ENCODE results near the gene OOSP4A. TPM values are rescaled to one million over a fixed set of nuclear protein-coding genes. Genes with fewer than 3 reads are reported as not detected.

OOSP4A gene
- total and polyA plus RNA-seq, 2 of the 13 experiments (the other 11 are each of a cell fraction or from before 2014, with no cell fraction given): not detected

GRCh38 chr11:59962107-59962482 lies 1.7 kb upstream of the OOSP4A start:
- FAIRE-seq (no peak), ATAC-seq (peak; percentile 64), DNase-seq (ENCODE audit: low spot score) (no peak)
- Histone ChIP-seq H3K27me3 (ENCODE audit: control insufficient read depth in 1 of 2, insufficient read depth in 2 of 2, low read length in 2 of 2) (no peaks in the 10 kb centered on the region; a peak in 1 of 5 replicates), H3K4me2 (ENCODE audit: low read depth, low read length) (no peak overlapping the region), H4K20me1 (ENCODE audit: insufficient read depth, low read length) (no peaks in the 10 kb centered on the region), H3K4me3 (replicated peaks in 1 of 3; ENCODE audit: insufficient read depth in 1 of 3, low read depth in 2 of 3, low read length in 3 of 3) (no peak overlapping the region), H3K79me2 (ENCODE audit: insufficient read depth, low read length) (no peaks in the 10 kb centered on the region), H2AFZ (ENCODE audit: low read length) (no peak overlapping the region), H3K9me3 (ENCODE audit: low read length) (no peaks in the 10 kb centered on the region), H3K4me1 (ENCODE audit: insufficient read depth, low read length) (peaks cover 25% of the 10 kb centered on the region), H3K9ac (ENCODE audit: insufficient read depth, low read depth, low read length) (no peak overlapping the region), H3K27ac (ENCODE audit: extremely low read length, insufficient read depth, low read length) (peak overlapping the region; percentile 33), H3K36me3 (replicated peaks in 1 of 2; ENCODE audit: control insufficient read depth in 1 of 2, insufficient read depth in 2 of 2, low read length in 2 of 2) (no peaks in the 10 kb centered on the region)
- intact Hi-C loops (cut with micrococcal nuclease; ENCODE audit: unreplicated experiment): no loop called here
- WGBS (ENCODE audit: low lambda C conversion rate): 43% methylated on average over 2 of the region's 2 CpGs
- TF ChIP-seq ZNF737 (CRISPR knock-in tag; IDR thresholded peaks at IDR 0.05; ENCODE audit: borderline replicate concordance) (no peak), YY1 (IDR thresholded peaks at IDR 0.05; ENCODE audit: insufficient read depth, insufficient replicate concordance, low read depth, low read length) (no peak), HCFC1 (IDR thresholded peaks at IDR 0.05; ENCODE audit: low read depth, low read length) (no peak), ZNF136 (CRISPR knock-in tag; IDR thresholded peaks at IDR 0.05; ENCODE audit: low read depth) (no peak), NFIB (CRISPR knock-in tag; IDR thresholded peaks at IDR 0.05; ENCODE audit: borderline replicate concordance) (no peak), ZNF7 (CRISPR knock-in tag; IDR thresholded peaks at IDR 0.05) (no peak), RARA (CRISPR knock-in tag; IDR thresholded peaks at IDR 0.05) (no peak), ZNF253 (CRISPR knock-in tag; IDR thresholded peaks at IDR 0.05; ENCODE audit: borderline replicate concordance) (no peak), HNF1A (IDR thresholded peaks at IDR 0.05; ENCODE audit: low read depth) (no peak), HNF1A (CRISPR knock-in tag; IDR thresholded peaks at IDR 0.05; ENCODE audit: borderline replicate concordance) (no peak), ZHX1 (CRISPR knock-in tag; IDR thresholded peaks at IDR 0.05; ENCODE audit: low read depth) (no peak)
- ChIA-PET POLR2A (no interaction called here), CTCF (ENCODE audit: low intra/inter-chr PET ratio, low total read pairs) (no interaction called here)
- BruUV-seq (replicated peaks): no TSS peak
- in situ Hi-C loops (cut with HindIII; ENCODE audit: extremely low pct_ligation_motif_present, low pct_unique_long_range_greater_than_20kb): no loop called here
